Measurements from ENCODE around the gene MOV10.
A peak's percentile ranks its signal among the peaks of the same experiment; 100 is the strongest.

DNA sequence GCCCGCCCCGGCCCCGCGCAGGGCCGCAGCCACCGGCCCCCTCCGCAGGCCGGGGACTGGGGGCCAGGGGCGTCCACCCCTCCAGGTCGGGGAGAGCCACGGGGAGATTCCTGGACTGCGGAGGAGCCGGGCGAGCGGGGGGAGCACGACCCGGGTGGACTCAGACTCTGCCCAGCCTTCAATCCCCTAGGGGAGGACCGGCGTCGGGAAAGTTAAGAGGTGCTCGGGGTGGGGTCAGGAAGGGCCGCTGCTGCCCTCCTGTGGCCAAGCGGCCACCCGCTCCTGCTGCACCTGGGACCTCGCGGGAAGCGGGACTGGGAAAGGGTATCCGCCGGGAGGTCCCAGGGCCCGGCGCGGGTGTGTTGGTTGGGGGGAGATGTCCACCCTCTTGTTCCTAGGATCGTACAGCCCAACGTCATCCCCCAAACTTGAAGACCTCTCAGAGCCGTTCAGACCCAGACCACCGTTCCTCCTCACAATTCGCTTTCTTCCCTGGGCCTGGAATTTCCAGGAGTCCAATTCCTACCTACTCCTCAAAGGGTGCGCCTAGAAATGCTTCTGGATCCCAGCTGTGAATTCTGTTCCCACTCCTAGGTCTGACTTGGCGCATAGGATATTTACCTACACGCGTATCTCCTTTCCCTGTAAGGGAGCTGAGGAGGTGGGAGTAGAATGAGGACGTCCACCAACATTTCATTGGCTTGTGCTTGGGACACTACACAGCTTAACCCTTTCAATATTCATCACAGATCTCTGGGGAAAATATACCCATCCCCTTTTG is 33.0 kb downstream of the MOV10 start:
- TF ChIP-seq, protein P1, sequence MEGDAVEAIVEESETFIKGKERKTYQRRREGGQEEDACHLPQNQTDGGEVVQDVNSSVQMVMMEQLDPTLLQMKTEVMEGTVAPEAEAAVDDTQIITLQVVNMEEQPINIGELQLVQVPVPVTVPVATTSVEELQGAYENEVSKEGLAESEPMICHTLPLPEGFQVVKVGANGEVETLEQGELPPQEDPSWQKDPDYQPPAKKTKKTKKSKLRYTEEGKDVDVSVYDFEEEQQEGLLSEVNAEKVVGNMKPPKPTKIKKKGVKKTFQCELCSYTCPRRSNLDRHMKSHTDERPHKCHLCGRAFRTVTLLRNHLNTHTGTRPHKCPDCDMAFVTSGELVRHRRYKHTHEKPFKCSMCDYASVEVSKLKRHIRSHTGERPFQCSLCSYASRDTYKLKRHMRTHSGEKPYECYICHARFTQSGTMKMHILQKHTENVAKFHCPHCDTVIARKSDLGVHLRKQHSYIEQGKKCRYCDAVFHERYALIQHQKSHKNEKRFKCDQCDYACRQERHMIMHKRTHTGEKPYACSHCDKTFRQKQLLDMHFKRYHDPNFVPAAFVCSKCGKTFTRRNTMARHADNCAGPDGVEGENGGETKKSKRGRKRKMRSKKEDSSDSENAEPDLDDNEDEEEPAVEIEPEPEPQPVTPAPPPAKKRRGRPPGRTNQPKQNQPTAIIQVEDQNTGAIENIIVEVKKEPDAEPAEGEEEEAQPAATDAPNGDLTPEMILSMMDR (IDR thresholded peaks at IDR 0.05), result peak; percentile 85 to 97 (median 95)
- peak in 1 of 4 donors; percentile 2 for TF ChIP-seq POLR2A (IDR thresholded peaks at IDR 0.05)
